Measurements from ENCODE around the gene KCNQ1. TPM values are rescaled to one million over a fixed set of nuclear protein-coding genes. Genes with fewer than 3 reads are reported as not detected.

The KCNQ1 gene
- total RNA-seq, 2 experiments from 2014 or later: 4.3 to 9.2 TPM

DNA sequence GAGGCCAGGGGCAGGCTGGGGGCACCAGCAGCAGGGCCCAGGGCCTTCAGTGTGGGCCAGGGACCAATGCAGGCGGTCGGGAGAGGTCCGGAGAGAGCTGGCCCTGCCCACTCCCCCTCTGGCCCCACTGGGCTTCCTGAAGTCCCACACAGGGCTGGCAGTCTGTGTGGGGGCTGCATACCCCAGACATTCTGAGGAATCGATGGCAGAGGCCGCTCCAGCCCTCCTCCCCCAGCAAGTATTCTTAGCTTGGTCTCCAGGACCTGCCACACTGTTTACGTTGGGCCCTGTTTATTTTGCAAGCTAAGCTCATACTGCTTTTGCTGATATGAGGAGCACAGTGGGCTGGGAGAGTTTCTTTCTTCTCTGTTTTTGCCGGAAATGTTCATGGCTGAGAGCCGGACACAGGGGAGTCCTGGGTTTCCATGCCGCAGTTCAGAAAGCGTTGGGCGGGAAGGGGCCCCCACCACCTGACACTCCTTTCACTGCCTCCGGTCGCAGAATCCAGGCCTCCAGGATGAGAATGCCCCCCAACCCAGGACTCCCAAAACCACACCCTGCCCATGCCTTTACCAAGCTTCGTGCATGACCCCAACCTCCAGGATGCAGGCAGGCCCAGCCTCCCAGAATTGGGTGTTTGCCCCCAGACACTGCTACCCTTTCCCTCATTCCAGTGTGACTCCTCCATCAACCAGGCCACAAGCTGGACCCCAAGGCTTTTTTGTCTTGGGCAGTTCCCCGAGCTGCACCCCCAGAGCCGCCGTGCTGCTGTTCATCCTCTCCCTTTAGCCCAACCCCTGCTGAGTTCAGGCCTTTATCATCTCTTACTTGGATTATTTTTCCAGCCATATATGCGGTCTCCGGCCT lies 336.8 kb downstream of the KCNQ1 start:
- Mint-ChIP-seq H3K4me1 (no peaks in the 10 kb centered on the region), H3K27me3 (peaks cover 25% of the 10 kb centered on the region), H3K9me3 (ENCODE audit: low read depth) (no peaks in the 10 kb centered on the region), H3K4me3 (no peak overlapping the region), H3K27ac (no peak overlapping the region), H3K36me3 (no peaks in the 10 kb centered on the region)
- CTCF ChIA-PET: no interaction called here
- no peak for ATAC-seq
- peak; percentile 26 for DNase-seq

DNA sequence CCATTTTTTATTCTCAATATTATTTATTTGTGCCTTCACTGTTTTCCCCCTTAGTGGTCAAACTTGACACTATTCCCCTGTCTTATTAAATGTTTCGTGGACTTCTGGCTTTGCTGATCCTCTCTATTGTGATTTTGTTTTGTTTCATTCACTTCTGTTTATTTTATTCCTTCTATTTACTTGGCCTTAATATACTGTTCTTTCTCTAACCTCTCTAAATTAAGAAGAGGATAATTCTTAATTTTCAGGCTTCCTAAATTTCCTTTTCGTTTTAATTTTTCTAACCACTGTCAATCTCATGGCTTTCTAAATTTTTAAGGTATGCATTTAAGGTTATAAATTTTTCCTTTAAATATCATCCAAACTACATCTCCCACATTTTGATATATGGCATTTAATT lies 338.0 kb downstream of the KCNQ1 start:
- ATAC-seq (no peak), DNase-seq (no peak)
- CTCF ChIA-PET: no interaction called here
- no peaks in the 10 kb centered on the region for H3K9me3 Mint-ChIP-seq (ENCODE audit: low read depth)
- no peaks in the 10 kb centered on the region for H3K36me3 Mint-ChIP-seq
- no peaks in the 10 kb centered on the region for H3K4me1 Mint-ChIP-seq
- no peak overlapping the region for H3K4me3 Mint-ChIP-seq
- no peak overlapping the region for H3K27ac Mint-ChIP-seq
- H3K27me3 Mint-ChIP-seq: peaks cover 27% of the 10 kb centered on the region

DNA sequence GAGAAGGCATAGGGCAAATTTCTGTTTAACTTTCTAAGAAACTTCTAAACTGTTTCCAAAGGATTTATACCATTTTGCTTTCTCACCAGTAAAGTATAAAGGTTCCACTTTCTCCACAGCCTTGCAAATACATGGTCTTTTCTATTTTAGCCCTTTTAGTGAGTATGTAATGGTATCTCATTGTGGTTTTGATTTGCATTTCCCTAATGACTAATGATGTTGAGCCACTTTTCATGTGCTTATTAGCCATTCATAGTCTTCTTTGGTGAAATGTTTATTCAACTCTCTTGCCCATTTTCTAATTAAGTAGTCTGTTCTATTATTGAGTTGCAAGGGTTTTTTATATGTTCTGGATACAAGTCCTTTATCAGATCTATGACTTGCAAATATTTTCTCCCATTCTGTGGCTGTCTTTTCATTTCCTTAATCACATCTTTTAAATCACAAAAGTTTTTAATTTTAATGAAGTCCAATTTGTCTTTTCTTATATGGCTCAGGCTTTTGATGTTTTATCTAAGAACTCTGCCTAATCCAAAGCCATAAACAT lies 338.8 kb downstream of the KCNQ1 start:
- Mint-ChIP-seq H3K36me3 (no peaks in the 10 kb centered on the region), H3K27me3 (peaks cover 27% of the 10 kb centered on the region), H3K27ac (no peak overlapping the region), H3K9me3 (ENCODE audit: low read depth) (no peaks in the 10 kb centered on the region), H3K4me1 (no peaks in the 10 kb centered on the region), H3K4me3 (no peak overlapping the region)
- no peak for ATAC-seq
- CTCF ChIA-PET: no interaction called here
- DNase-seq: no peak

DNA sequence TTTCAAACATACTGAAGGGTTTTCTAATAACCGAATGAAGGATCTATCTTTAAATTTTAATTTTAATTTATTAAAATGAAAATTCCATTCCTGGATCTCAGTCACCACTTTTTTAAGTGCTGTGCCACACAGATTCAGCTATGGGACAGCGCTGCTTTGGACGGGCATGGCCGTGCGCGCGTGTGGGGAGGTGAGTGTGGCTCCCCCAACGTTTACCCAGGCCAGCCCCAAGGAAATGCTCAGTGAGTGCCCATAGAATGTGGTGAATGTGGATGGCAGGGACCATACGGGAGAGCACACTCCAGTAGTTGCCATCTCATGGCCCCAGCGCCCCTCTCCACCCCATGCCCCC lies 343.0 kb downstream of the KCNQ1 start:
- DNase-seq (no peak), ATAC-seq (no peak)
- no peak overlapping the region for H3K4me3 Mint-ChIP-seq
- H3K36me3 Mint-ChIP-seq: no peaks in the 10 kb centered on the region
- no peak overlapping the region for H3K27ac Mint-ChIP-seq
- H3K9me3 Mint-ChIP-seq (ENCODE audit: low read depth): no peaks in the 10 kb centered on the region
- no peaks in the 10 kb centered on the region for H3K4me1 Mint-ChIP-seq
- peaks cover 29% of the 10 kb centered on the region for H3K27me3 Mint-ChIP-seq
- CTCF ChIA-PET: no interaction called here

DNA sequence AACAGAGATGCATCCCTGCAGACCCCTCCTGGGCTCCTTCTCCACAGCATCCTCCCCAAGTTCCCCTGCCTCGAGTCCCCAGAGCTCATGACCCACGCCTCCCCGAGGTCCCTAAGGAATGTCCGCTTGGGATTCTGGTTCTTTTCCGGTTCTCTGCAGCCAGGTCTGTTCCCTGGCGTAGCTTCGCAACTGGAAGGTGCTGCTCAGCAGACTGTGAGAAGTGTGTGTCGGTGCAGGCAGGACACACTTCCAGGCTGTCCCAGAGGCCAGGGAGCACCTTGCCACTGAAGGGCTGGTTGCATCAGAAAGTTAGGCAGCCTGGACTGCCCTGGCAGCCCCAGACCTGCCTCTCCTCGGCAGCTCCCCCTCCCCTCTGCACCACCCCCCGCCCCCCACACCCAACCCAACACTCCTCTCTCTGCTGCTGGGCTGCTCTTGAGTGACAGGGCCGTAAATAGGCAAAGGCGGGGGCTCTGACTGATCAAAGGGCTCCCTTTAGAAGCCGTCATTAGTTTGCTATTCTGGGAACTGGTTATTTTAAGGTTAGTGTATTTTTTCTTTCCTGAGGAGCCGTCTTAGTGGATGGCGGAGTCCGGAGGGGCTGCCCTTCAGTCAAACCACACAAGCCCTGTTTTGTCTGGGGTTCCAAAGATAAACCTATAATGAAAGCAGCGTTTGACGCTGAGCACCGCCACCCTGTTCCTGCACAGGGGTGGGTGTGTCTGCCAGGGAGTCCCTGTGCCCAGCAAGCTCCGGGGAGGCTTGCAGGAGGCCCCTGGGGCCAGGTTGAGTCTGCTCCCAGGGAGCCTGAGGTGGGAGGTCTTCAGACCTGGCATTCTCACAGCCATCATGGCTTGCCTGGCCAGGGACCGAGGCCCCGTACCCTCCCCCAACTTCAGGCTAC lies 343.6 kb downstream of the KCNQ1 start:
- Mint-ChIP-seq H3K27ac (no peak overlapping the region), H3K36me3 (no peaks in the 10 kb centered on the region), H3K27me3 (peaks cover 28% of the 10 kb centered on the region), H3K9me3 (ENCODE audit: low read depth) (no peaks in the 10 kb centered on the region), H3K4me3 (no peak overlapping the region), H3K4me1 (no peaks in the 10 kb centered on the region)
- ATAC-seq: no peak
- peak; percentile 31 for DNase-seq
- CTCF ChIA-PET: no interaction called here

DNA sequence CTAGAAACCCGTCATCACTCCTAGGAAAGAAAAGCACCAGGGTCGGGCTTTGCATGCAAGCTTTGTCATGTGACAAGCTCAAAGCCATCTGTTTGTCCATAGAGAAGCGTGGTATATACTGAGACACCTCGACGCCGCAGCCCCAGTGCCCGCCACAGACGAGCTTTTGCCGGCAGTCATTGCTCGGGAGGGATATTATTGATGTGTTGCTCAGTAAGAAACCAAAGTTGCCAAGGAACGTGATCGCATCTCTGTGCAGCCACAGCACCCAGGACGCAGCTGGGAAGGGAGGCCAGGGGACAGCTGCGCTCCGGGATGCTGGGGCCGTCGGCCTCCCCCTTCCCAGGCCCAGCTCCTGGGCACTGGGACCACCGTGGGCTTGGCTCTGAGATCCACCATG lies 344.5 kb downstream of the KCNQ1 start:
- CTCF ChIA-PET: no interaction called here
- Mint-ChIP-seq H3K36me3 (no peaks in the 10 kb centered on the region), H3K4me3 (no peak overlapping the region), H3K9me3 (ENCODE audit: low read depth) (no peaks in the 10 kb centered on the region), H3K4me1 (no peaks in the 10 kb centered on the region), H3K27me3 (peaks cover 24% of the 10 kb centered on the region), H3K27ac (no peak overlapping the region)
- ATAC-seq (no peak), DNase-seq (peak; percentile 21)

DNA sequence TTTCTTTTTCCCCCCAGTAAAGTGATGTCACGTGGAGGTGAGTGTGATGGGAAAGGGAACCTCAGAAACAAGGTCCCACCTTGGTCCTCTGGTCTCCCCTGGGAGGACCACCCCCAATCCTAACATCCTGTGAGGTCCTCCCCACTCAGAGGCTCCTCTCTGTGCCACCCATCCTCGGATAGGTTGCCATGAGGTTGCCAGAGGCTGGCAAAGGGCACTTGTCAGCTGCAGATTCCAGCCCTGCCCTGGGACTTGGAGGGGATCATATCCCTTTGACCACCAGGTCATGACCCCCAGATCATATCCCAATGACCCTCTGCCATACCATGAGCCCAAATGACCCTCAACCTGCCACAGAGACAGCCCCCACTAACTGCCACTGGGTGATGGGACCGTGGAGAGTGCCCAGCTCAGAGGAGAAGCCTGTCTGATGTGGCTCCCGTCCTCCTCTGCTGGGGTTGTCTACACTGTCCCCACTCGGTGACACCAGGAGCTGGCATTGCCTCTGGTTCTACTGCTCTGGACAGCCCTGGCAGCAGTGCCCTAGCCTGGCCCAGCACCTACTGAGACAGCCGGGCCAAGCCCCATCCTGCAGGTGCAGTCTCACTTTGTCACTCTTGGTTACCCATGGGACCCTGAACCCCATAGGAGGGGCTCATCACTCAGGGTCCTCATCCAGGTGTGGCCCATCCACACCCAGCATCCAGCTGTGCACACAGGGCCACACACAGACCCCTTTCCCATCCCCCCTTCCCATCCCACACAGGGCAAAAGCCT lies 345.2 kb downstream of the KCNQ1 start:
- Mint-ChIP-seq H3K9me3 (ENCODE audit: low read depth) (no peaks in the 10 kb centered on the region), H3K27me3 (peaks cover 18% of the 10 kb centered on the region), H3K4me1 (no peaks in the 10 kb centered on the region), H3K4me3 (no peak overlapping the region), H3K27ac (no peak overlapping the region), H3K36me3 (no peaks in the 10 kb centered on the region)
- DNase-seq (peak; percentile 36), ATAC-seq (no peak)
- CTCF ChIA-PET: no interaction called here

DNA sequence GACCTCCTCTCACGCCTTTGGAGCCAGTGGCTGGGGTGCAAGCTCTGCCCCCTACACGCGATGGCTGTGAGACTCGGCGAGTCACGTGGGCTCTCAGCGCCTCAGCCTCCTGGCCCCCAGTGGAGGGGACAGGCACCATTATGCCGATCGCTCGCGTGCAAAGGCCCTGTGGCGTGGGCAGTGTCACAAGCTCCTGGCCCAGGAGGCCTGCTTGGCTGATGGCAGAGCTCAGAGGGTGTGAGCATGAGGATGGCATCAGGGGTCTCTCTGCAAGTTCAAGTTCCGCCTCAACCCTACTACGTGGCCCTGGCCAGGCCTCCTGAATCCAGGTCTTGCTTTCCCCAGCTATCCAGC lies 345.7 kb downstream of the KCNQ1 start:
- Mint-ChIP-seq H3K9me3 (ENCODE audit: low read depth) (no peaks in the 10 kb centered on the region), H3K27ac (no peak overlapping the region), H3K27me3 (peaks cover 16% of the 10 kb centered on the region), H3K4me1 (no peaks in the 10 kb centered on the region), H3K36me3 (no peaks in the 10 kb centered on the region), H3K4me3 (no peak overlapping the region)
- DNase-seq (peak; percentile 33), ATAC-seq (no peak)
- CTCF ChIA-PET: interaction anchor here (1.5 kb wide), 1 partner anchor 102 kb away, joined by 4 read pairs; no protein-coding TSS in a partner anchor

DNA sequence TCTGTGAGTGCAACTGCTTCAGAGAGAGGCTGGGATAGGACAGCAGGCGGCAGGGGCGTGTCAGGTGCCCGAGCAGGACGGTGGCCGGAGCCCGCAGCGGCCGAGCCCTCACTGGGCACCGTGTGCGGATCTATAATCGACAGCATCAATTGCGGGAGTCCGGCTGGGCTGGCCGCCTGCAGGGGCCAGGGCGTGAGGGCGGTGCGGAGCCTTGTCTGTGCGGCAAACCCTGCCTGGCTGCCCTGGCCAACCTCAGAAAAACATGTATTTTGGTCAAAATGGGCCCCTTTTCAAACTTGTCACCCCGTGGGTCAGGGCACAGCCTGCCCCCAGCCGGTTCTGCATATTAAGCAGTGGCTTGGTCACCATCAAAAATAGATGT lies 346.3 kb downstream of the KCNQ1 start:
- no peaks in the 10 kb centered on the region for H3K4me1 Mint-ChIP-seq
- DNase-seq (no peak), ATAC-seq (no peak)
- CTCF ChIA-PET: interaction anchor here (1.5 kb wide), 1 partner anchor 102 kb away, joined by 4 read pairs; no protein-coding TSS in a partner anchor
- no peak overlapping the region for H3K27ac Mint-ChIP-seq
- no peaks in the 10 kb centered on the region for H3K36me3 Mint-ChIP-seq
- peaks cover 12% of the 10 kb centered on the region for H3K27me3 Mint-ChIP-seq
- no peaks in the 10 kb centered on the region for H3K9me3 Mint-ChIP-seq (ENCODE audit: low read depth)
- H3K4me3 Mint-ChIP-seq: no peak overlapping the region

DNA sequence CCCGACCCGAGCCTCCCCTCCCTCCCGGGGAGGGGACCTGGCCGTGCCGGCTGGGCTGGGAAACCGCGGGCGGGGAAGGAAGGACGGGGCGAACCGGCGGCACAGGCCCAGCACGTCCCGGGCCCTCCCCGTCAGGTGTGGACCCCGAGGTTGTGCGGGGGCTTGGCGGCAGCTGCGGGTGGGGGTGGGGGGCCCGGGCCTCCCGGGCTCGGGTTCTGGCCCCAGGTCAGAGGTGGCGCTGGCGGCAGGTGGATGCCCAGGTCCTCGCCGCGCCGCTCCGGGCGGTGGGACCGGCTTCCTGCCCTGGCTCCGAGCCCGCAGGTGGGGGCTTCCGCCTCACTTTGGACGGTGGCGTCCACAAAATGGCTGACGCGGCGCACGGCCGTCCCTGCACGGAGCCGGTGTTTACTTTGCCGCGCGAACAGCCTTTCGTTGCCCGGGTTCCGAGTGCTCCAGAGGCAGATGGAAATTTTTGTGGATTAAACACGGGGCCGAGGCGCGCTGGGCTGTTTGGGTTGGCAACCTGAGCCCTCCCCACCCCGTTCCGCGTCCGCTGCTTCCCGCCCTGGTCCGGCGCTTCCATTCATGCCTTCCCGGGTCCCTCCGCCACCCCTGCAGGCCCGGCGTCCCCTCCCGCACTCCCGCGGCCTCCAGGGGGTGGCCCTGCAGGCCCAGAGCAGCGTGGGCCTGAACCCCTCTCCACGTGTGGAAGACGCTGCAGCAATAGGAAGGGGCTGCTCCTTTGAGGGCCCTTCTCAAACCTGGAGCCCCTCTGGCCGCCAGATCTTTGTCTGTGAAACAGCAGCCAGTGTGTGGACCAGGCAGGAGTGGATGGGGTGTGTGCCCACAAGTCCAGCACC lies 346.9 kb downstream of the KCNQ1 start:
- DNase-seq (no peak), ATAC-seq (peak; percentile 47)
- H3K36me3 Mint-ChIP-seq: no peaks in the 10 kb centered on the region
- H3K27me3 Mint-ChIP-seq: peaks cover 7% of the 10 kb centered on the region
- CTCF ChIA-PET: interaction anchor here (1.5 kb wide), 1 partner anchor 101 kb away, joined by 4 read pairs; no protein-coding TSS in a partner anchor
- H3K4me3 Mint-ChIP-seq: peak overlapping the region; percentile 26
- no peaks in the 10 kb centered on the region for H3K9me3 Mint-ChIP-seq (ENCODE audit: low read depth)
- H3K27ac Mint-ChIP-seq: no peak overlapping the region
- no peaks in the 10 kb centered on the region for H3K4me1 Mint-ChIP-seq

DNA sequence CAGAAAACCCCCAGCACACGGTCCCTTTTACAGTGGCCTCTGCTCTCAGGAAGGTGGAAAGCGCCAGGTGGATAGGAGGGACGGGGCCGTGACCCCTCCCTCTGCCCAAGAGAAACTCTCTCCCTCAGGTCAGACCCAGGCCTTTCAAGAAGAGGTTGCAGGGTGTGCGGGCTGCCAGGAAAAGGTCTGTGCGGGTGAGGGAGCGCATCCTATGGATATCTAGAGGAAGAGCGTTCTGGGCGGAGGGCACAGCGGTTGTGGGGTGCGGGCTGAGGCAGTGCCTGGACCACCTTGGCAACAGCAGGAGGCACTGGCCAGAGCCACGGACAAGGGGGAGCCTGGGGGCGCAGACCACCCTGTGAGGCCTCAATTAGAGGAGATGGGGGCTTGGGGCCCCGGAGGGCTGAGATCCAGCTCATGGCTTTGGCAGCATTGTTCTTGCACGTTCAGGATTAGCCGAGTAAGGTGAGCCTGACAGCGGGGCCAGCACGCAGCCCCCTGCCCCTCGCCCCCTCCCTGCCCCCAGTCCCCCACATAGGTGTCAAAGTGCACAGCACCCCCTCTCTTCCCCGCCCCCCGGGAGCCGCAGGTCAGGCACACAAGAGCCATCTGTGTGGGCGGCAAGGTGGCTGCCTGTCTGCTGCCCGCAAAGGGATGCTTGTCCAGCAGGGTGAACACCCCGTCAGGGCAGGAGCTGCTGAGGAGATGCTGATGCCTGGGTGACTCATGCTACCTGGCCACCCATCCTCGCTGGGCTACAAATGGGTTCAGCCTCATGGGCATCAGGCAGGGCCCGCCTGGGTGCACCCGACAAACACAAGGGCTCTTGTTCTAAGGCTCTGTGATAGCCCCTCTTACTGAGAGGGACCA lies 347.8 kb downstream of the KCNQ1 start:
- no peak for ATAC-seq
- H3K27me3 Mint-ChIP-seq: peaks cover 6% of the 10 kb centered on the region
- H3K4me3 Mint-ChIP-seq: no peak overlapping the region
- H3K36me3 Mint-ChIP-seq: no peaks in the 10 kb centered on the region
- H3K4me1 Mint-ChIP-seq: no peaks in the 10 kb centered on the region
- no peak for DNase-seq
- H3K9me3 Mint-ChIP-seq (ENCODE audit: low read depth): no peaks in the 10 kb centered on the region
- CTCF ChIA-PET: no interaction called here
- H3K27ac Mint-ChIP-seq: no peak overlapping the region

DNA sequence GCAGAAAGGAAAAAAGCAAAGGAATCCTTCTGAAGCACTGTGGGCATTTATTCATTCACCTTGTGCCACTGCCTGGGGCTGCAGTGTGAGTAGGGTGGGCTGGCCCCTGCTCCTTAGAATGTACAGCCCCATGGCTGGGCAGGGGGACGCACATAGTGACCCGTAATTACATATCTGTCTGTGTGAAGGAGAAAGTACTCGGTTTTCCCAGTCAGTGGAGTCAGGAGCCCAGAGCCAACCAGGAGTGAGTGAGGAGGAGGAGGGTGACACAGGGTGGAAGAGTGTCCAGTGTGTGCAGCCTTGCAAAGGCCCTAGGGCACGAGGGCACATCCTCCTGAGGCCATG lies 348.9 kb downstream of the KCNQ1 start:
- Mint-ChIP-seq H3K4me3 (no peak overlapping the region), H3K27ac (no peak overlapping the region), H3K4me1 (no peaks in the 10 kb centered on the region), H3K27me3 (peaks cover 6% of the 10 kb centered on the region), H3K9me3 (ENCODE audit: low read depth) (no peaks in the 10 kb centered on the region), H3K36me3 (no peaks in the 10 kb centered on the region)
- CTCF ChIA-PET: no interaction called here
- ATAC-seq: no peak
- DNase-seq: no peak
